Nephron (organoid): ENCODE measurements around the gene JPT2.

Experiments used
- H3K27ac Mint-ChIP-seq, 3 experiments: 2 replicates each; pipeline ENCODE4 v1.8.0; 2020; ENCODE audit warnings: mixed read lengths in 3 of 3, mild to moderate bottlenecking in 2 of 3, moderate library complexity in 1 of 3
- H3K27me3 Mint-ChIP-seq: 2 replicates; pipeline ENCODE4 v1.8.0; 2021; ENCODE audit warnings: low read depth, mild to moderate bottlenecking, moderate library complexity, mixed read lengths
- H3K36me3 Mint-ChIP-seq: 2 replicates; pipeline ENCODE4 v1.8.0; 2020; ENCODE audit warnings: low read depth, mixed read lengths
- H3K4me1 Mint-ChIP-seq: 2 replicates; pipeline ENCODE4 v1.8.0; 2020; ENCODE audit warnings: mixed read lengths
- H3K4me3 Mint-ChIP-seq, 3 experiments: 2 replicates each; pipeline ENCODE4 v1.8.0; 2020; ENCODE audit warnings: mild to moderate bottlenecking in 3 of 3, mixed read lengths in 3 of 3, moderate library complexity in 2 of 3
- H3K9me3 Mint-ChIP-seq: 2 replicates; pipeline ENCODE4 v1.8.0; 2020; ENCODE audit warnings: mixed read lengths
- CTCF ChIP-seq, 3 experiments: fragments of 200-600 bp; sonication (generic); IDR thresholded peaks; one replicate each; pipeline ENCODE4 v1.5.0; 2021; ENCODE audit warnings: antibody characterized with exemption in 3 of 3; ENCODE audit not compliant: unreplicated experiment in 3 of 3

The JPT2 gene

DNA sequence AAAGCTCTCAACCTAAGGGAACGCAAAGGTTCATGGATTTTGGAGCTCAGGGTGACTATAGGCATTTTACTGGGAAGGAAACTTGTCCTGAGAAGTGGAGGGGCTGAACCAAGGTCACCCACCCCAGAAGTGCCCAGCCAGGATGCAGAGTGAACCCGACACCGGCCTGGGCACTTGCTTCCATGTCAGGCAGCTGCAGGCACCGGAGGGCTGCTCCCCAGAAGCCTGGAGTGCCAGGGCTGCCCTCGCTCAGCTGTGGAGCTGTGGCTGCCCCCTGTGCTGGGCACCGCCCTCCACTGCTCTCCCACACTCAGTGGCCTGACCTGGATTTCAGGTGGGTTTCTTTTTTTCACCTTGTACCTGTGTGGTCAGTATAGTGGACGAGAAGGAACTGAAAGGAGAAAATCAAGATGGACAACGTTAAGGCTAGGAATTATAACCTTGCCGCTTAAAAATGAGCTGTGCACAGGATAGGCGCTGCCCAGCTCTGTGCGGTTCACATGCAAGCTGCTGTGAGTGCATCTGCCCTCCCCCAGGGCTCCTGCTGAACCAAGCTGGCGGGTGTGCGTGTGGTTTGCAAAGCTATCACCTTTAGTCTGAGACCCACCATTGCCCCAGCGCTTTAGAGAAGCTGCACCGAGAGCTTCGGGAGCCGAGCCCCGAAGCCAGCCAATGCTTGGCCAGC is 30.1 kb downstream of the JPT2 start:
- no peaks in the 10 kb centered on the region for H3K27me3 Mint-ChIP-seq
- no peak for TF ChIP-seq CTCF (IDR thresholded peaks at IDR 0.05; ENCODE audit: unreplicated experiment in 3 of 3)
- H3K27ac Mint-ChIP-seq = peak overlapping the region; percentile 78 to 92 (median 86)
- H3K36me3 Mint-ChIP-seq = no peaks in the 10 kb centered on the region
- H3K4me3 Mint-ChIP-seq = peak overlapping the region; percentile 92 to 96 (median 94)
- no peaks in the 10 kb centered on the region for H3K9me3 Mint-ChIP-seq
- peaks cover 25% of the 10 kb centered on the region for H3K4me1 Mint-ChIP-seq

- no peak for TF ChIP-seq CTCF (IDR thresholded peaks at IDR 0.05; ENCODE audit: unreplicated experiment in 3 of 3)
- Mint-ChIP-seq H3K27me3 (no peaks in the 10 kb centered on the region), H3K4me3 (peak overlapping the region; percentile 37 to 92 (median 64))
Observed at GRCh38 chr16:1708768-1709180, 30.7 kb downstream of the JPT2 start.

DNA sequence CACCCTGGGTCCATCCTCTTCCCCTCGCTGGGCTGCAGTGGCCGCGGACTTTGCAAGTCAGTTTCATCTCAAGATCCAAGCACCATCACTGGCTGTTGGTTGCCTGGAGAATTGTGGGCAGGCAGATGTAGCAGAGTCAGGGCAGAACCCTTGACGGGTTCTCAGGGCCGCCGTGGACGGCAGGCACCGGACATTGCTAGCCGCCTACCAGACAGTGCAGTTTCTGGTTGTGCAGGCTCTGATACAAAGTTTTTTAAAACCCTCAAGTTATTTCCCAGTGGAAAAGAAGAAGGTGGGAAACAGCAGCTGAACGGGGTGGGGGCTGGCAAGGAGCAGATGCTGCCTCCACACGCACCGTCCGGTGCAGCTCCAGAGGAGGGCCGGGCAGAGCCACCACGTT is 31.3 kb downstream of the JPT2 start:
- no peak overlapping the region for H3K27ac Mint-ChIP-seq
- H3K36me3 Mint-ChIP-seq = no peaks in the 10 kb centered on the region
- H3K9me3 Mint-ChIP-seq = no peaks in the 10 kb centered on the region
- H3K4me1 Mint-ChIP-seq = peaks cover 25% of the 10 kb centered on the region
- no peaks in the 10 kb centered on the region for H3K27me3 Mint-ChIP-seq
- no peak for TF ChIP-seq CTCF (IDR thresholded peaks at IDR 0.05; ENCODE audit: unreplicated experiment in 3 of 3)
- H3K4me3 Mint-ChIP-seq = peak overlapping the region in 2 of 3 experiments; percentile 56 to 92

More at GRCh38 chr16:1708768-1709180, 30.7 kb downstream of the JPT2 start:
- no peaks in the 10 kb centered on the region for H3K36me3 Mint-ChIP-seq
- no peaks in the 10 kb centered on the region for H3K9me3 Mint-ChIP-seq
- H3K4me1 Mint-ChIP-seq = peaks cover 25% of the 10 kb centered on the region
- peak overlapping the region in 1 of 3 experiments; percentile 23 for H3K27ac Mint-ChIP-seq

- TF ChIP-seq CTCF (IDR thresholded peaks at IDR 0.05; ENCODE audit: unreplicated experiment in 3 of 3) = no peak
- H3K36me3 Mint-ChIP-seq = no peaks in the 10 kb centered on the region
- no peaks in the 10 kb centered on the region for H3K9me3 Mint-ChIP-seq
- peaks cover 25% of the 10 kb centered on the region for H3K4me1 Mint-ChIP-seq
- H3K4me3 Mint-ChIP-seq = peak overlapping the region in 1 of 3 experiments; percentile 41
- no peak overlapping the region for H3K27ac Mint-ChIP-seq
- H3K27me3 Mint-ChIP-seq = no peaks in the 10 kb centered on the region
Observed at GRCh38 chr16:1710811-1711507, 32.9 kb downstream of the JPT2 start.

DNA sequence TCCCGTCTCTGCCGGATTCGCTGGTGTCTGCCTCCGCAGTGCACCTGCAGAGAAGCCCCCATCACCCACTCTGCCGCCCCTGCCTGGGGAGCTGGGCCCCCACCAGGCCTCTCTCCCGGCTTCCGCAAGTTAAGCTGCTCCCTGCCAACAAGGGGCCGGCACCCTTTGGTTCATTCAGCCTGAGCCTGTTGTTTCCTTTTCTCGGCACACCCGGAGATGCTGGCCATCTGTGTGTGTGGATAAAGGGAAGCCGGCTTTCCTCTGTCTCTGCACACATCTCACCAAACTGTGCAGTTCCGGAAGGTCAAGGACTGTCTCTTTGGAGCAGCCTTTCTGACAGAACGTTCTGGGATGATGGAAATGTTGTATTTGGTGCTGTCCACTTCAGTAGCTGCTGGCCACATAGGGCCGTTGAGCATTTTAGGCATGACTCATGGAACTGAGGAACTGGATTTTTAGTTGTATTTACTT is 34.7 kb downstream of the JPT2 start:
- H3K27me3 Mint-ChIP-seq = no peaks in the 10 kb centered on the region
- TF ChIP-seq CTCF (IDR thresholded peaks at IDR 0.05; ENCODE audit: unreplicated experiment in 3 of 3) = no peak
- no peaks in the 10 kb centered on the region for H3K9me3 Mint-ChIP-seq
- peaks cover 18% of the 10 kb centered on the region for H3K4me1 Mint-ChIP-seq
- no peak overlapping the region for H3K27ac Mint-ChIP-seq
- no peaks in the 10 kb centered on the region for H3K36me3 Mint-ChIP-seq
- H3K4me3 Mint-ChIP-seq = no peak overlapping the region
